T-cell (primary cell): ENCODE data around the gene ZC3HAV1. TPM values are rescaled to one million over a fixed set of nuclear protein-coding genes. Genes with fewer than 3 reads are reported as not detected.
A peak's percentile ranks its signal among the peaks of the same experiment; 100 is the strongest.

Source experiments
- ATAC-seq, 4 experiments: fragments of 200-7000 bp in 3 of 4; fragments of 150-1000 bp in 1 of 4; cut with Tn5 transposase; replicated peaks in 1 of 4; 1 replicate in 3 of 4; 2 replicates in 1 of 4; pipeline ENCODE4 v1.10.0; 2021; ENCODE audit warnings: moderate library complexity in 3 of 4, mild to moderate bottlenecking in 2 of 4, moderate number of reproducible peaks in 1 of 4
- CTCF ChIA-PET, 2 donors: fragments of 300-600 bp; sonication (Branson Sonifier 250); formaldehyde crosslinking; loops; one replicate each; lab custom pipeline; 2022; ENCODE audit warnings: antibody characterized with exemption in 2 of 2; lab: Charles Lee
- POLR2A ChIA-PET, 2 donors: fragments of 300-600 bp; sonication (Branson Sonifier 250); formaldehyde crosslinking; loops; one replicate each; lab custom pipeline; 2022; ENCODE audit warnings: antibody characterized with exemption in 2 of 2; lab: Charles Lee
- DNase-seq, 35 experiments: peaks; one replicate each; pipeline versions ENCODE4 v3.0.0 to v3.0.0-alpha.2; 2013 to 2023
- H3K27ac ChIP-seq: one replicate; pipeline ENCODE4 v1.5.1; 2013; ENCODE audit warnings: low read length
- H3K27me3 ChIP-seq, 2 experiments: replicated peaks in 1 of 2; 1 replicate in 1 of 2; 2 replicates in 1 of 2; pipeline versions ENCODE4 v1.6.1 to v1.7.0; 2013; ENCODE audit warnings: low read length in 1 of 2, mixed read lengths in 1 of 2; ENCODE audit not compliant: control insufficient read depth in 2 of 2, insufficient read depth in 2 of 2; ENCODE audit errors: extremely low read depth in 1 of 2
- H3K36me3 ChIP-seq, 2 donors: 1 replicate in 1 of 2; 2 replicates in 1 of 2; pipeline versions ENCODE4 v1.6.1 to v1.7.0; 2013; ENCODE audit warnings: low read length in 1 of 2; ENCODE audit not compliant: control insufficient read depth in 2 of 2, insufficient read depth in 1 of 2; ENCODE audit errors: extremely low read depth in 1 of 2
- H3K4me1 ChIP-seq, 2 experiments: 1 replicate in 1 of 2; 2 replicates in 1 of 2; pipeline versions ENCODE4 v1.6.1 to v1.7.0; 2013; ENCODE audit warnings: low read length in 2 of 2, mixed read lengths in 1 of 2; ENCODE audit not compliant: insufficient read depth in 2 of 2, control insufficient read depth in 1 of 2; ENCODE audit errors: extremely low read depth in 1 of 2
- H3K4me3 ChIP-seq, 2 donors: 1 replicate in 1 of 2; 2 replicates in 1 of 2; pipeline versions ENCODE4 v1.5.1 to v1.7.0; 2013; ENCODE audit warnings: mild to moderate bottlenecking in 2 of 2, low read length in 1 of 2, moderate library complexity in 1 of 2; ENCODE audit not compliant: control insufficient read depth in 1 of 2; ENCODE audit errors: extremely low read depth in 1 of 2
- H3K9me3 ChIP-seq: 2 replicates; pipeline ENCODE4 v1.7.0; 2013
- H3K27ac Mint-ChIP-seq, 2 donors: one replicate each; pipeline ENCODE4 v1.8.0; 2020 to 2021; ENCODE audit warnings: mild to moderate bottlenecking in 2 of 2, mixed read lengths in 2 of 2
- H3K27me3 Mint-ChIP-seq, 2 donors: one replicate each; pipeline ENCODE4 v1.8.0; 2021 to 2022; ENCODE audit warnings: mixed read lengths in 2 of 2
- H3K36me3 Mint-ChIP-seq: one replicate; pipeline ENCODE4 v1.8.0; 2021; ENCODE audit warnings: mixed read lengths
- H3K4me1 Mint-ChIP-seq, 3 donors: one replicate each; pipeline ENCODE4 v1.8.0; 2020 to 2022; ENCODE audit warnings: mixed read lengths in 3 of 3, mild to moderate bottlenecking in 1 of 3
- H3K4me3 Mint-ChIP-seq, 3 donors: one replicate each; pipeline ENCODE4 v1.8.0; 2020 to 2022; ENCODE audit warnings: mild to moderate bottlenecking in 3 of 3, mixed read lengths in 3 of 3, moderate library complexity in 3 of 3
- H3K9me3 Mint-ChIP-seq, 3 donors: one replicate each; pipeline ENCODE4 v1.8.0; 2020 to 2022; ENCODE audit warnings: mixed read lengths in 3 of 3
- WGBS: methylation state at CpG from one replicate; pipeline ENCODE4 v1.1.5; 2013; ENCODE audit warnings: missing lambda C conversion rate; ENCODE audit not compliant: insufficient coverage; 5-methylcytosine and 5-hydroxymethylcytosine counted together
- total RNA-seq, 35 experiments: library from RNA in 6 of 35; stranded (reverse) in 6 of 35; fragments of 120-200 nt in 1 of 35; gene quantifications; one replicate each; pipeline versions ENCODE4 v1.2.1 to v1.2.4 and lab custom pipeline; 2013 to 2026

ZC3HAV1 gene
- total RNA-seq, 5 donors from 2014 or later (not counting 1 experiment from before 2014, with no cell fraction given), result 148 to 201 (median 155) TPM

DNA sequence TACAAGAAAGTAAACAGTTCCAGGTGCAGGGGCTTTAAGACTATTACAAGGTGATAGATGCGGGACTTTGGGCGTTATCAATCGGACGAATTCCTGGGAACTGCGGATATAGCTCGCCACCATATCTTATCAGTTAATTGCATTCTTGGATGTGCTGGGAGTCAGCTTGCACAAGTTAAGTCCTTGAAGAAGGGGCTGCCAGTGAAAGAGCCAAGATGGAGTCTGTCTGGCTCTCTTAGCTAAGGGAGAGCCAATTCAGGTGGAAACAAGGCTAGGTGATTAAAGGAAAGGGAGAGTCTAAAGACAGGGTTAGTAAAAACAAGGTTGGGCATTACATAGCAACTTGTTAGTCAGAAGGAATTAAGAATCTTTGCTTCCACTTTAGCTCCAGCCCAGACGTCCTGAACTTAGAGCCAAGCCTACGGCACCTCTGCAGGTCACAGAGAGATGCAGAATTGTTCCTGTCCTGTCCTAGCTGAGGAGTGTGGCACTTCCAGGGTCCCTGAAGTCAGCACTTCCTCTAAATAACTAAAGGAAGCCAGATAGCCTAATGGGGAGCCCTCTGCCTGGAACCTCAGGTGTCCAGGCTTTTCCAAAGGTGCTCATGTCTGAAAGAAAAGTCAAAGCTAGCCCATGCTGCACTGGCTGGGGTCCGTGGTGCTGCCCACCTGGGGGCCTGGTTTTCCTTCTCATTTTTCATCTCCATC, 17.3 kb downstream of the ZC3HAV1 start:
- H3K4me1 Mint-ChIP-seq, result peaks cover 82 to 91% (median 91%) of the 10 kb centered on the region in 3 donors
- 28% methylated on average over 3 of the region's 9 CpGs for WGBS
- POLR2A ChIA-PET, result interaction anchor here (0.6 to 1.7 kb wide), 3 partner anchors 9 to 16 kb away, joined by 4 to 9 read pairs (median 6); no protein-coding TSS in a partner anchor
- Histone ChIP-seq H3K4me3 (peak overlapping the region; percentile 21 to 53), H3K9me3 (no peaks in the 10 kb centered on the region), H3K4me1 (peaks cover 59 to 78% of the 10 kb centered on the region in 2 experiments), H3K27me3 (no peaks in the 10 kb centered on the region), H3K36me3 (peaks cover 0 to 50% of the 10 kb centered on the region in 2 donors), H3K27ac (peak overlapping the region; percentile 81)
- peak overlapping the region; percentile 92 to 95 for H3K27ac Mint-ChIP-seq
- DNase-seq, result no peak
- H3K9me3 Mint-ChIP-seq, result peaks cover 0 to 2% (median 0%) of the 10 kb centered on the region in 3 donors
- peaks cover 63% of the 10 kb centered on the region for H3K36me3 Mint-ChIP-seq
- no peak for ATAC-seq
- H3K27me3 Mint-ChIP-seq, result no peaks in the 10 kb centered on the region
- CTCF ChIA-PET, result interaction anchor here (1.1 to 2.0 kb wide), 3 partner anchors 13 to 35 kb away, joined by 4 to 13 read pairs (median 9); no protein-coding TSS in a partner anchor
- H3K4me3 Mint-ChIP-seq, result peak overlapping the region; percentile 77 to 87 (median 80)

DNA sequence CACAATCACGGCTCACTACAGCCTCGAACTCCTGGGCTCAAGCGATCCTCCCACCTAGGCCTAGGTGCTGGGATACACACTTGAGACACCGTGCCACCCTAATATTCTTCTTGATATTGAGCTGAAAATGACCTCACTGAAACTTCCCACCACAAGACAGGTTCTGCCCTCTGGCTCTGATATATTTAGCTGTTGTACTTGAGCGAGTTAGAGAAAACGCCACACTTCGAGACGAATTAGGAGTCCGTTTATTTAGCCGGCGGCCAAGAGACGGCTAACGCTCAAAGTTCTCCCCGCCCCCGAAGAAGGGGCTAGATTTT, 17.9 kb downstream of the ZC3HAV1 start:
- no peak for DNase-seq
- peaks cover 65% of the 10 kb centered on the region for H3K36me3 Mint-ChIP-seq
- H3K27me3 Mint-ChIP-seq, result no peaks in the 10 kb centered on the region
- peaks cover 84 to 92% (median 91%) of the 10 kb centered on the region in 3 donors for H3K4me1 Mint-ChIP-seq
- H3K36me3 ChIP-seq, result peaks cover 0 to 51% of the 10 kb centered on the region in 2 donors
- peak overlapping the region; percentile 92 to 95 for H3K27ac Mint-ChIP-seq
- H3K4me3 Mint-ChIP-seq, result peak overlapping the region; percentile 77 to 87 (median 80)
- ChIA-PET CTCF (interaction anchor here (1.1 to 2.0 kb wide), 3 partner anchors 13 to 35 kb away, joined by 4 to 13 read pairs (median 9); no protein-coding TSS in a partner anchor), POLR2A (interaction anchor here (0.5 to 1.7 kb wide), 2 partner anchors 13 kb away, joined by 9 to 11 read pairs; no protein-coding TSS in a partner anchor)
- H3K27ac ChIP-seq, result peak overlapping the region; percentile 81
- H3K4me3 ChIP-seq, result peak overlapping the region; percentile 21 to 46
- peaks cover 0 to 9% (median 6%) of the 10 kb centered on the region in 3 donors for H3K9me3 Mint-ChIP-seq
- H3K9me3 ChIP-seq, result no peaks in the 10 kb centered on the region
- no peak for ATAC-seq
- no peaks in the 10 kb centered on the region for H3K27me3 ChIP-seq
- WGBS, result 51% methylated on average over 13 of the region's 15 CpGs
- peaks cover 54 to 79% of the 10 kb centered on the region in 2 experiments for H3K4me1 ChIP-seq

DNA sequence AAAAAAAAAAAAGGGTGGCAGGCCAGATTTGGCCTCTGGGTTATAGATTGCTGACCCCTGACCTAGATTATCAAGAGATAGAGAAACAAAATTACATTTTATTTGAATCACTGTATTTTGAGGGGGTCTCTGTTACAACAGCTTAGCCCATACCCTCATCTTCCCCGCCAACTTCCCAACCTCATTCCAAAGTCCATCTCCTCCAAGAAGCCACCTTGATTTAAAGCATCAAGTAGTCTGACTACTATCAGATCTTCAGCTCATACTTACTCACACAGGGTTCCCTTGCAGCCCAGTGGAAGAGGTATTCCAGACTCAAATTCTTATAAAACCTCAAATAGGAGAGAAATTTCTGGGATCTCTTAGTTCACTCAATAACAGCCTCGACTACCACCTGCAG, 20.4 kb downstream of the ZC3HAV1 start:
- H3K27me3 ChIP-seq, result no peaks in the 10 kb centered on the region
- peaks cover 0 to 9% (median 8%) of the 10 kb centered on the region in 3 donors for H3K9me3 Mint-ChIP-seq
- peaks cover 74% of the 10 kb centered on the region for H3K36me3 Mint-ChIP-seq
- peaks cover 85 to 92% (median 91%) of the 10 kb centered on the region in 3 donors for H3K4me1 Mint-ChIP-seq
- H3K27me3 Mint-ChIP-seq, result no peaks in the 10 kb centered on the region
- H3K4me3 ChIP-seq, result no peak overlapping the region
- CTCF ChIA-PET, result interaction anchor here in 1 of 2 donors (0.5 to 0.7 kb wide), 2 partner anchors 34 to 204 kb away, joined by 3 to 4 read pairs; no protein-coding TSS in a partner anchor
- WGBS, result 80% methylated on average over 1 of the region's 2 CpGs
- peak overlapping the region in 2 of 3 donors; percentile 8 to 62 for H3K4me3 Mint-ChIP-seq
- no peak overlapping the region for H3K27ac ChIP-seq
- H3K4me1 ChIP-seq, result peaks cover 63 to 85% of the 10 kb centered on the region in 2 experiments
- POLR2A ChIA-PET, result interaction anchor here in 1 of 2 donors (0.7 kb wide), 1 partner anchor 20 kb away, joined by 3 read pairs; no protein-coding TSS in a partner anchor
- peaks cover 0 to 65% of the 10 kb centered on the region in 2 donors for H3K36me3 ChIP-seq
- H3K9me3 ChIP-seq, result no peaks in the 10 kb centered on the region
- ATAC-seq (no peak), DNase-seq (no peak)
- H3K27ac Mint-ChIP-seq, result peak overlapping the region; percentile 70 to 85

DNA sequence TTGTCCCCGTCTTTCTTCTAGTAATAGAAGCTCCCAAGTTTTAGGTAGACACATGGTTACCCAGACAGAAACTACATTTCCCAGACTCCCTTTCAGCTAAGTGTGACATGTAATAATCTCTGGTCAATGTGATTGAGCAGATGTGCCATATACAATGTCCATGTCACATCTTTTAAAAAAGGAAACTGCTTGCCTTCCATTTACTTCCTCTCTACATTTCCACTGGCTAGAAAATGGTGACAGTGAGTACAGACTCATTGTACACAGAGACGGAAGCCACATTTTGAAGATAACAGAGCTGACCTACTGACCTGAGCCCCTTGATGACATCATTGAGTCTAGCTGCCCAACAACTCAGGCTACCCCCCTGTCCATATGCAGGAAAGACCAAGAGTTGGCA, 21.3 kb downstream of the ZC3HAV1 start:
- Mint-ChIP-seq H3K4me1 (peaks cover 84 to 91% (median 90%) of the 10 kb centered on the region in 3 donors), H3K4me3 (peak overlapping the region; percentile 1 to 62 (median 24)), H3K27ac (peak overlapping the region; percentile 83 to 85), H3K27me3 (no peaks in the 10 kb centered on the region), H3K9me3 (peaks cover 0 to 9% (median 8%) of the 10 kb centered on the region in 3 donors), H3K36me3 (peaks cover 72% of the 10 kb centered on the region)
- Histone ChIP-seq H3K9me3 (no peaks in the 10 kb centered on the region), H3K36me3 (peaks cover 0 to 70% of the 10 kb centered on the region in 2 donors), H3K4me3 (peak overlapping the region in 1 of 2 donors; percentile 23), H3K27ac (peak overlapping the region; percentile 1), H3K27me3 (no peaks in the 10 kb centered on the region), H3K4me1 (peaks cover 64 to 84% of the 10 kb centered on the region in 2 experiments)
- ChIA-PET CTCF (interaction anchor here in 1 of 2 donors (0.9 kb wide), 1 partner anchor 14 kb away, joined by 5 read pairs; no protein-coding TSS in a partner anchor), POLR2A (interaction anchor here in 1 of 2 donors (0.6 to 1.5 kb wide), 3 partner anchors 13 to 32 kb away, joined by 3 to 11 read pairs (median 3); no protein-coding TSS in a partner anchor)
- WGBS, result 100% methylated on average over 1 of the region's 2 CpGs
- ATAC-seq (peak in 1 of 4 experiments; percentile 7), DNase-seq (no peak)

GRCh38 chr7:139087212-139087611, 22.3 kb downstream of the ZC3HAV1 start:
- H3K27ac Mint-ChIP-seq, result peak overlapping the region; percentile 70 to 90
- H3K36me3 Mint-ChIP-seq, result peaks cover 74% of the 10 kb centered on the region
- H3K27ac ChIP-seq, result peak overlapping the region; percentile 10
- H3K4me1 ChIP-seq, result peaks cover 63 to 76% of the 10 kb centered on the region in 2 experiments
- DNase-seq, result no peak
- H3K4me3 Mint-ChIP-seq, result peak overlapping the region in 2 of 3 donors; percentile 25 to 64
- H3K4me1 Mint-ChIP-seq, result peaks cover 84 to 91% (median 90%) of the 10 kb centered on the region in 3 donors
- H3K4me3 ChIP-seq, result no peak overlapping the region
- 100% methylated on average over 2 of the region's 3 CpGs for WGBS
- H3K27me3 ChIP-seq, result no peaks in the 10 kb centered on the region
- no peak for ATAC-seq
- H3K27me3 Mint-ChIP-seq, result no peaks in the 10 kb centered on the region
- ChIA-PET POLR2A (interaction anchor here (1.0 to 1.5 kb wide), 5 partner anchors 8 to 17 kb away, joined by 3 to 4 read pairs (median 3); no protein-coding TSS in a partner anchor), CTCF (interaction anchor here in 1 of 2 donors (0.6 to 3.7 kb wide), 2 partner anchors 12 to 23 kb away, joined by 5 to 21 read pairs; no protein-coding TSS in a partner anchor)
- peaks cover 0 to 9% (median 8%) of the 10 kb centered on the region in 3 donors for H3K9me3 Mint-ChIP-seq
- peaks cover 0 to 77% of the 10 kb centered on the region in 2 donors for H3K36me3 ChIP-seq
- no peaks in the 10 kb centered on the region for H3K9me3 ChIP-seq

- H3K4me1 Mint-ChIP-seq, result peaks cover 84 to 91% (median 90%) of the 10 kb centered on the region in 3 donors
- H3K36me3 Mint-ChIP-seq, result peaks cover 68% of the 10 kb centered on the region
- peak overlapping the region; percentile 70 to 90 for H3K27ac Mint-ChIP-seq
- POLR2A ChIA-PET, result interaction anchor here (1.0 to 1.4 kb wide), 4 partner anchors 9 to 12 kb away, joined by 3 to 4 read pairs (median 4); no protein-coding TSS in a partner anchor
- Histone ChIP-seq H3K4me3 (no peak overlapping the region), H3K27ac (no peak overlapping the region), H3K4me1 (peaks cover 63 to 73% of the 10 kb centered on the region in 2 experiments), H3K27me3 (no peaks in the 10 kb centered on the region), H3K9me3 (no peaks in the 10 kb centered on the region), H3K36me3 (peaks cover 0 to 81% of the 10 kb centered on the region in 2 donors)
- ATAC-seq (no peak), DNase-seq (no peak)
- no peaks in the 10 kb centered on the region for H3K27me3 Mint-ChIP-seq
- H3K4me3 Mint-ChIP-seq, result peak overlapping the region in 1 of 3 donors; percentile 64
- WGBS, result no CpG with 5 or more reads among the region's 2 CpGs
- H3K9me3 Mint-ChIP-seq, result peaks cover 0 to 9% (median 8%) of the 10 kb centered on the region in 3 donors
- CTCF ChIA-PET, result interaction anchor here (0.7 to 3.7 kb wide), 4 partner anchors 8 to 41 kb away, joined by 3 to 21 read pairs (median 6); no protein-coding TSS in a partner anchor
Measured at GRCh38 chr7:139086454-139086853, 23.1 kb downstream of the ZC3HAV1 start.
